NCI-H2227 (cell line): Measurements from ENCODE around the gene LRRC56.

Source experiments
- DNase-seq: peaks from one replicate; lab custom pipeline; 2025; ENCODE audit not compliant: unreplicated experiment; lab: John Stamatoyannopoulos, UW

Gene LRRC56

GRCh38 chr11:592918-593317 lies 55.6 kb downstream of the LRRC56 start:
- DNase-seq: no peak

- no peak for DNase-seq
These were observed 56.0 kb downstream of the LRRC56 start for GRCh38 chr11:593347-593746.

- DNase-seq: no peak
These were observed 58.1 kb downstream of the LRRC56 start for GRCh38 chr11:595400-595799.

- DNase-seq: no peak
These were observed 59.0 kb downstream of the LRRC56 start for GRCh38 chr11:596374-596773.

- no peak for DNase-seq
These were observed 59.9 kb downstream of the LRRC56 start for GRCh38 chr11:597166-597725.

- DNase-seq: no peak
These were observed 60.8 kb downstream of the LRRC56 start for GRCh38 chr11:598005-598680.

GRCh38 chr11:601573-602245 lies 64.4 kb downstream of the LRRC56 start:
- no peak for DNase-seq

GRCh38 chr11:603154-603553 lies 65.8 kb downstream of the LRRC56 start:
- DNase-seq: no peak
